ENCODE data around the gene AGBL1.

The AGBL1 gene

DNA sequence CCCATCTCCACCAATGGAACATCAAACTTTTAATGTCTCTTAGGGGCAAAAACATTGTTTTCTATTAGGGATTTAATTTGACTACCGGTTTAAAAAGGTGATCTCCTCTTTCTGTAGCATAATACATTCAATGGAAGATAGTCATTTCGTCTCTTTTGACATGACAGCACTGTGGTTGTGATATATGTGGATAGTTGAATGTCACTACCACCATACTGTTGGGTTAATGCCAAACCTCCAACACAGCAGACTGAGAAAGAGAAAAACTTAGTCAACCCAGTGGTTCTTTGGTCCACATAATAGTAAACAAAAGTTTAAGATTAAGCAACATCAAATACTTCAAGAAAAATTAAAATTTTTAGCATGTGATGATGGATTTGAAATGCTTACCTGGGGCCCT is 530.4 kb downstream of the AGBL1 start:
- DNase-seq, result no peak

DNA sequence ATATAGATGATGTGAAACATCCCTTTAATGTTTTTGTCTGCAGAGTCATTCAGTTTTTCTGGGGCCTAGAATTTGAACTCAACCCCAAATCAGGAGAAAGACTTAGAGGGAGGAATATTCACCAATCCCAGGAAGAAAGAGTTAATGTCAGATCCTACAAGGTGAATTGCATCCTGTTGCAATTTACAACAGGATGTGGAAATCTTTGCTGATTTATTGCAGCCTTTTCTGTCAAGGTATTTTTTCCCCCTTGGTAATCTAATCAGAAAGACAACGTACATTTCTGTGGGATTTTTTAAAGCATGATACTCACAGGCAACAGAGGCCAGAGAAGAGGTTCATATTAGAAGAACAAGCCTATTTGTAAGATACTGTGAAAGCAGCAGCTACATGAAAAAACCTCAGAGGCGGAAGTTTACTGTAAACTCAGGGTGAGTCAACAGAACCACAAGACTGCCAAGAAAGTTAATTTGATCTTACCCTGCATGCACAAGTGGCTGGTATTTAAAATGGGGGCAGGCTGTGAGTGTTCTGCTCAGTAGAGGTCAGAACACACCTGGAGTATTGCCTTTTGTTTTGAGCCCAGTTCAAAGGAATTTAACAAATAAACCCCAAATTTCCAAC is 531.9 kb downstream of the AGBL1 start:
- peak in 1 of 6 experiments; percentile 0 for DNase-seq

- DNase-seq, result no peak
These were observed 535.7 kb downstream of the AGBL1 start for GRCh38 chr15:86615411-86615810.

DNA sequence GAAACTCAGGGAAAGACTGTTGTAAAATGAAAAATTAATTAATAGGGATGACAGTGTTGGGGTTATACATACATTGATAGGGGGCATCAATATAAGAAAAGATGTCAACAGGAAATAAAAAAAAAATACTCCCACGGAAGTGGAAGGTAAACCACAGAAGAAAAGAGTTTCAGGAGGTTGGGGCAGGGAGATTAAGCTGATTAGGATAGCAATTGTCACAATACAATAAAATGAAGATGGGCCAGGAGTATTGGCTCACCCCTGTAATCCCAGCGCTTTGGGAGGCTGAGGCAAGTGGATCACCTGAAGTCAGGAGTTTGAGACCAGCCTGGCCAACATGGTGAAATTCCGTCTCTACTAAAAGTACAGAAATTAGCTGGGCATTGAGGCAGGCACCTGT is 536.1 kb downstream of the AGBL1 start:
- peak in 1 of 6 experiments; percentile 15 for DNase-seq

DNA sequence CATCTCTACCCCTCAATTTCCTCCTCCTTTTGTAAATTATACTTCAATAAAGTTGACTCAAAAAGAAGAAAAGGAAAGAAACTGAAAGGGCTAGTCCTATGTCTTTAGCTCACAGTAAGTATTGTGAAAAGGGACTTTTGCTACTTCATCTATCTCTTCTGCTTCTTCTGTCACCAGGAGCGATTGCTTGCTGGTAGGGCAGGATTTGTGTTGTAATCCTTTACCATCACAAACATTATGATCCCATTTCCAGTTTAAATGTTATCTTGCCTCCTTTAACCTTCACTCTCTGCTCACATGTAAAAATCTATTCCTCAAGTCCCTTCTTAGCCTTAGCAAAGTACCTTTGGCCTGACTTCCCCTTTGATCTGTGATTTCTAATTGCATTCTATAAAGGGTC is 537.1 kb downstream of the AGBL1 start:
- DNase-seq, result no peak

DNA sequence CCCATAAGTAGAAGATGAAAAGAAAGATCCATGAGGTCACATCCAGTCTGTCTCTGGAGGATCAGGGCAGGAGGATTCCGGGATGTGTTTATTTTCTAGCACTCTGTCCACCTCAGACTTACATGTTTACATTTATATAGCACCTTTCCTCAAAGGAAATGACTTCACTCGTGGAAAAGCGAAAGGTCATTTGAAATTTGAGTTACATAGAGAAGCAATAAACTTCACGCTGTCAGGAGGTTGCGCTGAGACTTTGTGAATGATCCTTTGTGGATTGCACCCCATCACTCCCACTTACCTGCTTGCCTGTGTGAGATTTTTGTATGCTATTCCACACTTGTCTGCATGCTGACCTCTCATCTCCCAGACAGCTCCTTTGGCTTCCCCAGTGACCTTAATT is 540.5 kb downstream of the AGBL1 start:
- no peak for DNase-seq

GRCh38 chr15:86620641-86621349 is 541.1 kb downstream of the AGBL1 start:
- DNase-seq, result no peak

GRCh38 chr15:86623236-86623635 is 543.6 kb downstream of the AGBL1 start:
- no peak for DNase-seq

DNA sequence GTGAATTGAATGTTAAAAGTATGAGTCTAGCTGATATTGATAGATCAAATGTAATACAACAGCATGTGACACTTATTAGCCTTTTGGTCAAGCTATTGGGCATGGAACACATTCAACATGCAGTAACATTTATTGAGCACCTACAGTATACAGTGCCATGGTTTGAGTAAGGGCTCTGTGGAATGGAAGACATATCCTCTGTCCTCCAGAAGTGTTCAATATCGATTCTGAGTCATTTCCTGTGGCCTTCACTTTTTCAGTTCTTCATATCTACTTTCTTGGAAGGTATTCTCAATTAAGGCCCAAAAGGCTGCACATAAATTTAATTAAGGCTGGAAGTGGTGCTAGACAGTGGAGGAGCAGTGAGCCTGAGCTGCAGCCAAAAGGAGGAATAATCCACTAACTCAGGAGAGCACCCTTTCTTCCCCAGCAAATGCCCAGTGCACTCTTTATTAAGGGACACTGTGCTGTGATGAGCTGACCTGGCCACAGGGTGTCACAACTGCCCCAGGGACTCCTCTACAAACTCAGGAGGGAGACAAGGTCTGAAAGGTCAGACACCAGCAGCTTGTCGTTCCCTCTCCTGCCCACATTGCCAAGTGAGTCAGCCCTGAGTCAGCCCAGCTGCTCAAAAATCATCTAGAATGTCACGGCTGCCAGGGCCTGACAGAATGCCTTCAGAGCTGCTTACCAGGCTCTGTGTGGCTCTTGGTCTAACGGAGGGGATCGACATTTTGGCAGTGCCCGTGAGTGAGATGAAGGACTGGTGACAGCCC is 544.8 kb downstream of the AGBL1 start:
- DNase-seq, result peak in 1 of 6 experiments; percentile 11

DNA sequence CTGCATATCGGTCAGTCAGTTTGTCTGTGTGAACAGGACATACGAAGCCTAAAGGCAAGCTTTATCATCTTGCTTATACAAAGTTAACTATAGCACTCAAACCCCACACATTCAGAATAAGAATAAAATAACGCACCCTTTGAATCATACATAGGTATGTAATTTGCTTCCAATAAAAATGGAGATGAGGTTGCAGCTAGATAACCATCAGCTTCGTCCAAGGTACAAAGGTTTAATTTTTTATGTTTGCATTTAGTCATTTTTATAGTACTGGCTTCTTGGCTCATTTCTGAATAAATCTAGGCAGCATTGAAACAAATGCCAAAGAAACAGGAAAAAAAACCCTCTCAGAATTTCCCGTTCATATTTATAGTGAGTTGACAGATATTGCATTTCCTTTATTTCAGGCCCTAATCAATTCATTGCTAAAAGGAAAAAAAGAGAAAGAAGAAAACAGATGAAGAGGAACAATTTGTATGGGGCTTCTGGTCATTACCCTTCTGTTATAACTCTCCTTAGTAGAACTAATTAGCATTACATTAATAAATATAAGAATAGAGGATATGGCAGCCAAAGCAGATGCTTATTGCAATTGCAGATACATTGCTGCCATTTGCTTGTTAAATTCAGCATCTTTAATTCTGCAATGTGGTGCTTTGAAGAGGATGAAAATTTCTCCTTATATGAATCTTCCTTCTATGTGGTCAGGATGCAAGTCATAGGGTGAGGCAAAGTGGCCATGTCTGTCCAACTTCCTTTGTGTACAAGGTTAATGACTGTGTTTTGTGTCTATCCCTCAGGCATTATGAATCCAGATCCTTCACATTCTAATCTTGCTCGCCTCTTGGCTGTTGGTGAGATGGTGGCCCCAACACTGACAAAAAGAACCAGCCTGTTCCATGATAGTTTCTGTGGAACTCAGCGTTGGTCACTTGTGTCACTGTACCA is 550.0 kb downstream of the AGBL1 start:
- DNase-seq, result no peak

GRCh38 chr15:86630946-86631345 is 551.3 kb downstream of the AGBL1 start:
- no peak for DNase-seq

GRCh38 chr15:86634146-86634545 is 554.5 kb downstream of the AGBL1 start:
- DNase-seq, result no peak

DNA sequence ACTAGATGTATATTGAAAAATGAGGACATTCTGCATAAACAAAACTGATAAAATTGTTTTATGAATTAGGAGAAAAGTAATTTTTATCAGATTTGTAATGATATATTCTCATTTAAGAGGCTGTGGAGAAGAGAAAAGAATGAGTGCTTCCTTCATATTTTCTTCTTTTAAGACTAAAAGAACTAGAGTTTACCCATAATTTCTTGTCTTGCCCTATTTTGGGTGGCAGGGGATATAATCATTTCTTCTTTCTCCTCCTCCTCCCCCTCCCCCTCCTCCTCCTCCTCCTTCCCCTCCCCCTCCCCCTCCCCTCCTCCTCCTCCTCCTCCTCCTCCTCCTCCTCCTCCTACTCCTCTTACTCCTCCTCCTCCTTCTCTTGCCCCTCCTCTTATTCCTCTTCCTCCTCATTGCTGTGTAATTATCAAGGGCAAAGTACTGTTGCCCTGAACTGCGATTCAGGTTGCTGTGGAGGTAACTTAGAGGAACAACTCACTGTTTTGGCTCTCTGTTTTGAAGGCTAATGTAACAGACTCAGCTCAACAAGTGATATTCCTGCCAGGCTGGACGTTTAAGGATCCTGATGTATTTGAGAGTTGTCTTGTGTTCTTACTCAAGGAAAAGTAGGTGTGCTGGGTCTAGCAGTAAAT is 555.4 kb downstream of the AGBL1 start:
- no peak for DNase-seq

DNA sequence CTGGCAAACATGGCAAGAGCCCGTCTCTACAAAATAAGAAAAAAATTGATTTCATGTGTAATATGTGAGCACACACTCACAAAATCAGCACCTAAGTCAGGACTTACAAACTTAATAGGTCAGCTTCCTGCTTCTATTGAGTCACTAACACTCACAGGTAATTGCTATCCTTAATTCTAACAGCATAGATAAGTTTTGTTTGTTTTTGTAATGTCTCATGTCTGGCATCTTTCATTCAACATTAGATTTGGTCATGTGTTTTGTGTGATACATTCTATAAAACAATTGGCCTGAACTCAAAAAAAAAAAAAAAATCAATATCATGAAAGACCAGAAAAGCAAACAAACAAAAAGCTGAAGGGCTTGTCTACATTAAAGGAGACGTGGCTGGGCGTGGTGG is 564.7 kb downstream of the AGBL1 start:
- no peak for DNase-seq

- DNase-seq, result no peak
These were observed 566.3 kb downstream of the AGBL1 start for GRCh38 chr15:86645925-86646500.

GRCh38 chr15:86647810-86648440 is 568.3 kb downstream of the AGBL1 start:
- no peak for DNase-seq

GRCh38 chr15:86649277-86649676 is 569.6 kb downstream of the AGBL1 start:
- DNase-seq, result no peak

DNA sequence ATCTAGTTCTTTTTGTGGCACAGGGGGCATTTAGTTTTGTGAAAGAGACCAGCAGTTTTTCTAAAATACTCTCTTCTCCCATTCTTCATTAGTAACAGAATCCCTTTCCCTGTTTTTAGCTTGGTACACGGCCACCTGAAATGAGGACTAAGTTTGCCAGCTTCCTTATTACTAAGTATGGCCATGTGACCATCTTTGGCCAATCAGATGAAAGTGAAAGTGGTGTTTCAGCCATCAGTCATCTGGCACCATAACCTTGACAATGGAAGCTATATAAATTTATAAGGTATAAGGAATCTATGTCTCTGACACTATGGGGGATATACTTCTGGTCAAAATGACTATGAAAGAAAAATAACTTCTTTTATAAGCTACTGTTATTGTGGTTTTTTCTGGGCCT is 570.4 kb downstream of the AGBL1 start:
- DNase-seq, result no peak

- peak in 3 of 6 experiments; percentile 15 to 56 (median 43) for DNase-seq
These were observed 573.9 kb downstream of the AGBL1 start for GRCh38 chr15:86653344-86654197.

- no peak for DNase-seq
These were observed 574.8 kb downstream of the AGBL1 start for GRCh38 chr15:86654501-86654900.

All from stimulated activated naive CD4-positive, alpha-beta T cell (primary cell).